ENCODE data around the gene QKI.

Gene QKI

GRCh38 chr6:163414117-163414945 is at the start of gene QKI:
QKI (plus strand) TSS chr6:163414718; CDS start chr6:163415194, 476 bp downstream.
- no peak for TF ChIP-seq EZH2 (optimal IDR thresholded peaks at IDR 0.05; ENCODE audit: low read depth, low read length)
- TF ChIP-seq EZH2phosphoT487 (IDR thresholded peaks at IDR 0.05; ENCODE audit: low read length) = no peak
- no peak for TF ChIP-seq CTCF (IDR thresholded peaks at IDR 0.05; ENCODE audit: low read length)
- no peaks in the 10 kb centered on the region for H3K27me3 ChIP-seq (replicated peaks; ENCODE audit: insufficient read depth, low read length)
- DNase-seq = peak; percentile 59
- H3K36me3 ChIP-seq (replicated peaks; ENCODE audit: insufficient read depth, low read length) = no peaks in the 10 kb centered on the region
- peak within 1 kb of the TSS; percentile 69; the same call in 1 of the 2 replicates for H3K4me2 ChIP-seq (ENCODE audit: low read depth, low read length)
- H3K4me3 ChIP-seq (ENCODE audit: low read length) = peak within 1 kb of the TSS; percentile 68
- peak within 1 kb of the TSS; percentile 66; the same call in 1 of the 2 replicates for H3K27ac ChIP-seq (ENCODE audit: low read length)
- peaks cover 7% of the 10 kb centered on the region for H3F3A ChIP-seq (ENCODE audit: insufficient read depth, low read length)
- H3K9me3 ChIP-seq (replicated peaks; ENCODE audit: insufficient read depth, low read length) = no peaks in the 10 kb centered on the region
- H3K4me1 ChIP-seq (ENCODE audit: low read length) = no peaks in the 10 kb centered on the region
- H2AFZ ChIP-seq (ENCODE audit: low read length) = no peak within 1 kb of the TSS
- no peaks in the 10 kb centered on the region for H3K9me2 ChIP-seq (replicated peaks; ENCODE audit: insufficient read depth, low read length)
- peaks cover 36% of the 10 kb centered on the region for H3K79me2 ChIP-seq (ENCODE audit: low read length)
- H4K20me1 ChIP-seq (ENCODE audit: insufficient read depth, low read length) = peaks cover 7% of the 10 kb centered on the region
- H3K9ac ChIP-seq (ENCODE audit: low read length) = peak within 1 kb of the TSS; percentile 60; the same call in 1 of the 2 replicates

GRCh38 chr6:163366288-163366687 is 48.2 kb upstream of the QKI start:
- Histone ChIP-seq H3K4me2 (ENCODE audit: low read depth, low read length) (no peak overlapping the region), H3K27me3 (replicated peaks; ENCODE audit: insufficient read depth, low read length) (no peaks in the 10 kb centered on the region), H3K9me2 (replicated peaks; ENCODE audit: insufficient read depth, low read length) (no peaks in the 10 kb centered on the region), H3K9me3 (replicated peaks; ENCODE audit: insufficient read depth, low read length) (no peaks in the 10 kb centered on the region), H3F3A (ENCODE audit: insufficient read depth, low read length) (no peaks in the 10 kb centered on the region), H3K79me2 (ENCODE audit: low read length) (no peaks in the 10 kb centered on the region), H3K4me1 (ENCODE audit: low read length) (no peaks in the 10 kb centered on the region), H3K27ac (ENCODE audit: low read length) (no peak overlapping the region), H2AFZ (ENCODE audit: low read length) (no peak overlapping the region), H3K4me3 (ENCODE audit: low read length) (no peak overlapping the region), H4K20me1 (ENCODE audit: insufficient read depth, low read length) (no peaks in the 10 kb centered on the region), H3K36me3 (replicated peaks; ENCODE audit: insufficient read depth, low read length) (no peaks in the 10 kb centered on the region), H3K9ac (ENCODE audit: low read length) (no peak overlapping the region)
- DNase-seq = no peak
- TF ChIP-seq EZH2phosphoT487 (IDR thresholded peaks at IDR 0.05; ENCODE audit: low read length) = no peak
- TF ChIP-seq CTCF (IDR thresholded peaks at IDR 0.05; ENCODE audit: low read length) = no peak
- TF ChIP-seq EZH2 (optimal IDR thresholded peaks at IDR 0.05; ENCODE audit: low read depth, low read length) = no peak

- no peaks in the 10 kb centered on the region for H3F3A ChIP-seq (ENCODE audit: insufficient read depth, low read length)
- no peak overlapping the region for H3K27ac ChIP-seq (ENCODE audit: low read length)
- H3K36me3 ChIP-seq (replicated peaks; ENCODE audit: insufficient read depth, low read length) = no peaks in the 10 kb centered on the region
- DNase-seq = no peak
- no peaks in the 10 kb centered on the region for H4K20me1 ChIP-seq (ENCODE audit: insufficient read depth, low read length)
- H2AFZ ChIP-seq (ENCODE audit: low read length) = no peak overlapping the region
- H3K9me3 ChIP-seq (replicated peaks; ENCODE audit: insufficient read depth, low read length) = no peaks in the 10 kb centered on the region
- no peak overlapping the region for H3K9ac ChIP-seq (ENCODE audit: low read length)
- H3K9me2 ChIP-seq (replicated peaks; ENCODE audit: insufficient read depth, low read length) = no peaks in the 10 kb centered on the region
- no peaks in the 10 kb centered on the region for H3K4me1 ChIP-seq (ENCODE audit: low read length)
- TF ChIP-seq EZH2phosphoT487 (IDR thresholded peaks at IDR 0.05; ENCODE audit: low read length) (no peak), CTCF (IDR thresholded peaks at IDR 0.05; ENCODE audit: low read length) (no peak), EZH2 (optimal IDR thresholded peaks at IDR 0.05; ENCODE audit: low read depth, low read length) (no peak)
- no peaks in the 10 kb centered on the region for H3K27me3 ChIP-seq (replicated peaks; ENCODE audit: insufficient read depth, low read length)
- no peak overlapping the region for H3K4me3 ChIP-seq (ENCODE audit: low read length)
- no peak overlapping the region for H3K4me2 ChIP-seq (ENCODE audit: low read depth, low read length)
- H3K79me2 ChIP-seq (ENCODE audit: low read length) = no peaks in the 10 kb centered on the region
Measured at GRCh38 chr6:163367497-163368183, 46.9 kb upstream of the QKI start.

Measured in MM.1S (cell line).